WTC11 (cell line): ENCODE measurements around the gene ANKRD33. TPM values are rescaled to one million over a fixed set of nuclear protein-coding genes. Genes with fewer than 3 reads are reported as not detected.

Experiments used
- ATAC-seq: fragments of 200-7000 bp; cut with Tn5 transposase; 2 replicates; pipeline ENCODE4 v1.10.0; 2021; ENCODE audit warnings: mild to moderate bottlenecking, moderate library complexity
- CTCF ChIA-PET: fragments of 300-600 bp; sonication (Branson Sonifier 250); formaldehyde crosslinking; loops from one replicate; lab custom pipeline; 2021; ENCODE audit warnings: antibody characterized with exemption; lab: Charles Lee
- POLR2A ChIA-PET: fragments of 350-600 bp; sonication (Branson Sonifier 250); formaldehyde crosslinking; loops from one replicate; lab custom pipeline; 2021; ENCODE audit warnings: antibody characterized with exemption; lab: Charles Lee
- DNase-seq: peaks from one replicate; pipeline ENCODE4 v3.0.0; 2021; ENCODE audit warnings: low spot score
- H3K27ac Mint-ChIP-seq: 2 replicates; pipeline ENCODE4 v1.8.0; 2021; ENCODE audit warnings: mixed read lengths
- H3K27me3 Mint-ChIP-seq: 2 replicates; pipeline ENCODE4 v1.8.0; 2021; ENCODE audit warnings: low read depth, mild to moderate bottlenecking, moderate library complexity, mixed read lengths
- H3K36me3 Mint-ChIP-seq: 2 replicates; pipeline ENCODE4 v1.8.0; 2021; ENCODE audit warnings: mixed read lengths
- H3K4me1 Mint-ChIP-seq: 2 replicates; pipeline ENCODE4 v1.8.0; 2022; ENCODE audit warnings: mixed read lengths
- H3K4me3 Mint-ChIP-seq: 2 replicates; pipeline ENCODE4 v1.8.0; 2021; ENCODE audit warnings: mild to moderate bottlenecking, moderate library complexity, mixed read lengths
- H3K9me3 Mint-ChIP-seq: 2 replicates; pipeline ENCODE4 v1.8.0; 2021; ENCODE audit warnings: mixed read lengths
- CBFB ChIP-seq: sonication (generic); formaldehyde crosslinking; IDR thresholded peaks from 2 replicates; pipeline ENCODE4 v1.8.1; 2022; ENCODE audit warnings: mild to moderate bottlenecking, low read depth, missing genetic modification reagents
- CTCF ChIP-seq: fragments of 200-600 bp; IDR thresholded peaks from 2 replicates; pipeline ENCODE4 v1.8.0; 2022; ENCODE audit warnings: antibody characterized with exemption
- ESRRA ChIP-seq: sonication (generic); formaldehyde crosslinking; IDR thresholded peaks from 2 replicates; pipeline ENCODE4 v1.8.1; 2022; ENCODE audit warnings: mild to moderate bottlenecking, missing genetic modification reagents, borderline replicate concordance
- FOXJ3 ChIP-seq: sonication (generic); formaldehyde crosslinking; IDR thresholded peaks from 2 replicates; pipeline ENCODE4 v1.9.0; 2021; ENCODE audit warnings: missing genetic modification reagents, mild to moderate bottlenecking, borderline replicate concordance
- JUN ChIP-seq: sonication (generic); formaldehyde crosslinking; IDR thresholded peaks from 2 replicates; pipeline ENCODE4 v1.8.0; 2023; ENCODE audit warnings: mild to moderate bottlenecking, missing genetic modification reagents
- KAT7 ChIP-seq: sonication (generic); formaldehyde crosslinking; IDR thresholded peaks from 2 replicates; pipeline ENCODE4 v1.8.1; 2023; ENCODE audit warnings: missing genetic modification reagents, mild to moderate bottlenecking, borderline replicate concordance
- PRDM15 ChIP-seq: sonication (generic); formaldehyde crosslinking; IDR thresholded peaks from 2 replicates; pipeline ENCODE4 v1.8.0; 2022; ENCODE audit warnings: missing genetic modification reagents
- RELA ChIP-seq: sonication (generic); formaldehyde crosslinking; IDR thresholded peaks from 2 replicates; pipeline ENCODE4 v1.8.1; 2022; ENCODE audit warnings: missing genetic modification reagents, mild to moderate bottlenecking, borderline replicate concordance
- TCF7 ChIP-seq: sonication (generic); formaldehyde crosslinking; IDR thresholded peaks from 2 replicates; pipeline ENCODE4 v1.8.0; 2022; ENCODE audit warnings: mild to moderate bottlenecking, low read depth, missing genetic modification reagents, moderate library complexity
- TEAD4 ChIP-seq: sonication (generic); formaldehyde crosslinking; IDR thresholded peaks from 2 replicates; pipeline ENCODE4 v1.8.0; 2022; ENCODE audit warnings: mild to moderate bottlenecking, missing genetic modification reagents
- ZNF121 ChIP-seq: sonication (generic); formaldehyde crosslinking; IDR thresholded peaks from 2 replicates; pipeline ENCODE4 v1.8.0; 2023; ENCODE audit warnings: missing genetic modification reagents
- ZNF138 ChIP-seq: sonication (generic); formaldehyde crosslinking; conservative IDR thresholded peaks from 2 replicates; pipeline ENCODE4 v1.8.1; 2022; ENCODE audit warnings: mild to moderate bottlenecking, moderate library complexity, missing genetic modification reagents
- ZNF219 ChIP-seq: sonication (generic); formaldehyde crosslinking; IDR thresholded peaks from 2 replicates; pipeline ENCODE4 v1.8.0; 2023; ENCODE audit warnings: missing genetic modification reagents, mild to moderate bottlenecking, borderline replicate concordance
- ZNF416 ChIP-seq: fragments of 250-450 bp; sonication (Bioruptor Pico); IDR thresholded peaks from 2 replicates; pipeline ENCODE4 v1.9.0; 2021; ENCODE audit warnings: mild to moderate bottlenecking, inconsistent platforms
- ZNF671 ChIP-seq: fragments of 250-450 bp; sonication (Bioruptor Pico); IDR thresholded peaks from 2 replicates; pipeline ENCODE4 v1.8.0; 2021; ENCODE audit warnings: mild to moderate bottlenecking
- total RNA-seq: library from RNA; stranded (reverse); gene quantifications from 3 replicates; pipeline ENCODE4 v1.2.3, GENCODE V29; 2021
- TF ChIP-seq, protein P1 (sequence below): sonication (generic); formaldehyde crosslinking; IDR thresholded peaks from 2 replicates; pipeline ENCODE4 v1.8.1; 2022; ENCODE audit warnings: low read depth, mild to moderate bottlenecking, moderate library complexity, missing genetic modification reagents, borderline replicate concordance
- TF ChIP-seq, protein P2 (sequence below): sonication (generic); formaldehyde crosslinking; IDR thresholded peaks from 2 replicates; pipeline ENCODE4 v1.8.1; 2023; ENCODE audit warnings: mild to moderate bottlenecking, missing genetic modification reagents
- TF ChIP-seq, protein P3 (sequence below): sonication (generic); formaldehyde crosslinking; IDR thresholded peaks from 2 replicates; pipeline ENCODE4 v1.8.1; 2023; ENCODE audit warnings: mild to moderate bottlenecking, missing genetic modification reagents

Gene ANKRD33
- total RNA-seq, 1 experiment from 2014 or later, result 1.7 TPM

GRCh38 chr12:51907856-51908425 lies 20.0 kb downstream of the ANKRD33 start (continued):
- TF ChIP-seq, protein P1, sequence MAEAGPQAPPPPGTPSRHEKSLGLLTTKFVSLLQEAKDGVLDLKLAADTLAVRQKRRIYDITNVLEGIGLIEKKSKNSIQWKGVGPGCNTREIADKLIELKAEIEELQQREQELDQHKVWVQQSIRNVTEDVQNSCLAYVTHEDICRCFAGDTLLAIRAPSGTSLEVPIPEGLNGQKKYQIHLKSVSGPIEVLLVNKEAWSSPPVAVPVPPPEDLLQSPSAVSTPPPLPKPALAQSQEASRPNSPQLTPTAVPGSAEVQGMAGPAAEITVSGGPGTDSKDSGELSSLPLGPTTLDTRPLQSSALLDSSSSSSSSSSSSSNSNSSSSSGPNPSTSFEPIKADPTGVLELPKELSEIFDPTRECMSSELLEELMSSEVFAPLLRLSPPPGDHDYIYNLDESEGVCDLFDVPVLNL (CRISPR knock-in tag), result no peak
- no peak for TF ChIP-seq JUN (CRISPR knock-in tag)
- no peak for TF ChIP-seq ZNF671 (CRISPR knock-in tag)
- TF ChIP-seq KAT7, result no peak
- no peak for TF ChIP-seq ZNF219 (CRISPR knock-in tag)

- H3K27me3 Mint-ChIP-seq, result peaks cover 55% of the 10 kb centered on the region
- no peak for ATAC-seq
- TF ChIP-seq ZNF121 (0 out of 2 replicates have a peak, but pooled peaks have one; percentile 36), TCF7 (CRISPR knock-in tag) (no peak)
- TF ChIP-seq, all 79 proteins: peak for 1
- ChIA-PET CTCF (interaction anchor here (1.8 to 3.9 kb wide), 2 partner anchors 14 to 62 kb away, joined by 9 to 38 read pairs; no protein-coding TSS in a partner anchor), POLR2A (no interaction called here)
- H3K27ac Mint-ChIP-seq, result no peak overlapping the region
- H3K36me3 Mint-ChIP-seq, result no peaks in the 10 kb centered on the region
- H3K9me3 Mint-ChIP-seq, result no peaks in the 10 kb centered on the region
- H3K4me3 Mint-ChIP-seq, result no peak overlapping the region
- peaks cover 21% of the 10 kb centered on the region for H3K4me1 Mint-ChIP-seq
- DNase-seq, result no peak
These were observed 21.1 kb downstream of the ANKRD33 start for GRCh38 chr12:51908876-51909592.

DNA sequence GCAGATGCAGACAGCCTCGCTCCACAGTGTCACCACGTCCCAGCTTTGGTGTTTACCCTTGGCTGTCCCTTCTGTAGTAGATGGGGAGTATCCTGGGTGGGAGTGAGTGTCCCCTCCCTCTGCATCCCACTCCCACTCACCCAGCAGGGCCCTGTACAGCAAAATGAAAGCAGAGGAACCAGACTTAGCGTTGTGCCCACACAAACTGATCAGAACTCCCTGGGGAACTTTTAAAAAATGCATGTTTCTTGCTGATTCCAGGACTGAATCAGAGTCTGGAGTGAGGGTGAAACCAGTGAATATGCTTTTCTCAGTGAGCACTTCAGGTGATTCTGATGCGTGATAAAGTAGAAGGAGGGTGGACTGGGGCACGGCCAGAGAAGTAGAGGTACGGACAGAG lies 22.3 kb downstream of the ANKRD33 start:
- H3K27me3 Mint-ChIP-seq, result peaks cover 51% of the 10 kb centered on the region
- H3K9me3 Mint-ChIP-seq, result no peaks in the 10 kb centered on the region
- no peak for DNase-seq
- H3K36me3 Mint-ChIP-seq, result no peaks in the 10 kb centered on the region
- H3K4me3 Mint-ChIP-seq, result no peak overlapping the region
- no peak for TF ChIP-seq ESRRA (CRISPR knock-in tag)
- peaks cover 24% of the 10 kb centered on the region for H3K4me1 Mint-ChIP-seq
- no peak for ATAC-seq
- CTCF ChIA-PET, result interaction anchor here (5.5 kb wide), 1 partner anchor 13 kb away, joined by 143 read pairs; no protein-coding TSS in a partner anchor
- POLR2A ChIA-PET, result no interaction called here
- no peak overlapping the region for H3K27ac Mint-ChIP-seq

DNA sequence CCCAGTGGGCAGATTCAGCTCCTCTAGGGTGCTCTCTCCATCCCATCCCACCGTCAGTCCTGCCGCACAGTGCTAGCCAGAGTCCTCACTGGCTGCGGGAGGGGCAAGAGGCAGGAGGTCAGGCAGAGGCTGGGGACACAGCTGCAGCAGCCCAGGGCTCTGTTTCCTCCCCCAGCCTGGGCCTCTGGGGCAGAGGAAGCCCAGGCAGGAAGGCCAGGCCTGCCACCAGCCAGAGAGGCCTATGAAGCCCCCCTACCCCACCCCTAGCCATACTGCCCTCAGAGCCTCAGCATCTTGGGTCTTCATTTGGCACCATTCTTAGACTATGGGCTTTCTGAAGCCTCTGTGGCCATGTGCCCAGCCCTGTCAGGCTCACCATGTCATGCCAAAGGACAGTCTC lies 22.8 kb downstream of the ANKRD33 start:
- no peak overlapping the region for H3K4me3 Mint-ChIP-seq
- peaks cover 46% of the 10 kb centered on the region for H3K27me3 Mint-ChIP-seq
- H3K27ac Mint-ChIP-seq, result no peak overlapping the region
- ATAC-seq (no peak), DNase-seq (no peak)
- H3K4me1 Mint-ChIP-seq, result peaks cover 26% of the 10 kb centered on the region
- ChIA-PET CTCF (interaction anchor here (1.5 to 5.5 kb wide), 3 partner anchors 12 to 61 kb away, joined by 5 to 143 read pairs (median 24); no protein-coding TSS in a partner anchor), POLR2A (no interaction called here)
- H3K36me3 Mint-ChIP-seq, result no peaks in the 10 kb centered on the region
- H3K9me3 Mint-ChIP-seq, result no peaks in the 10 kb centered on the region
- no peak for TF ChIP-seq RELA (CRISPR knock-in tag)
- TF ChIP-seq, protein P2, sequence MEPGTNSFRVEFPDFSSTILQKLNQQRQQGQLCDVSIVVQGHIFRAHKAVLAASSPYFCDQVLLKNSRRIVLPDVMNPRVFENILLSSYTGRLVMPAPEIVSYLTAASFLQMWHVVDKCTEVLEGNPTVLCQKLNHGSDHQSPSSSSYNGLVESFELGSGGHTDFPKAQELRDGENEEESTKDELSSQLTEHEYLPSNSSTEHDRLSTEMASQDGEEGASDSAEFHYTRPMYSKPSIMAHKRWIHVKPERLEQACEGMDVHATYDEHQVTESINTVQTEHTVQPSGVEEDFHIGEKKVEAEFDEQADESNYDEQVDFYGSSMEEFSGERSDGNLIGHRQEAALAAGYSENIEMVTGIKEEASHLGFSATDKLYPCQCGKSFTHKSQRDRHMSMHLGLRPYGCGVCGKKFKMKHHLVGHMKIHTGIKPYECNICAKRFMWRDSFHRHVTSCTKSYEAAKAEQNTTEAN (CRISPR knock-in tag), result no peak
- TF ChIP-seq, protein P3, sequence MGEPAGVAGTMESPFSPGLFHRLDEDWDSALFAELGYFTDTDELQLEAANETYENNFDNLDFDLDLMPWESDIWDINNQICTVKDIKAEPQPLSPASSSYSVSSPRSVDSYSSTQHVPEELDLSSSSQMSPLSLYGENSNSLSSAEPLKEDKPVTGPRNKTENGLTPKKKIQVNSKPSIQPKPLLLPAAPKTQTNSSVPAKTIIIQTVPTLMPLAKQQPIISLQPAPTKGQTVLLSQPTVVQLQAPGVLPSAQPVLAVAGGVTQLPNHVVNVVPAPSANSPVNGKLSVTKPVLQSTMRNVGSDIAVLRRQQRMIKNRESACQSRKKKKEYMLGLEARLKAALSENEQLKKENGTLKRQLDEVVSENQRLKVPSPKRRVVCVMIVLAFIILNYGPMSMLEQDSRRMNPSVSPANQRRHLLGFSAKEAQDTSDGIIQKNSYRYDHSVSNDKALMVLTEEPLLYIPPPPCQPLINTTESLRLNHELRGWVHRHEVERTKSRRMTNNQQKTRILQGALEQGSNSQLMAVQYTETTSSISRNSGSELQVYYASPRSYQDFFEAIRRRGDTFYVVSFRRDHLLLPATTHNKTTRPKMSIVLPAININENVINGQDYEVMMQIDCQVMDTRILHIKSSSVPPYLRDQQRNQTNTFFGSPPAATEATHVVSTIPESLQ (CRISPR knock-in tag), result no peak
- TF ChIP-seq ZNF138, result no peak
- no peak for TF ChIP-seq CTCF
- TF ChIP-seq ZNF416, result no peak
- TF ChIP-seq ZNF121, result no peak
- no peak for TF ChIP-seq FOXJ3
- no peak for TF ChIP-seq TEAD4
- TF ChIP-seq PRDM15 (CRISPR knock-in tag), result no peak
- TF ChIP-seq TCF7 (CRISPR knock-in tag), result no peak
- TF ChIP-seq CBFB, result no peak
